GM18499 (cell line): Measurements from ENCODE around the gene KCNK10.

ENCODE experiments used
- ATAC-seq: cut with Tn5 transposase; IDR thresholded peaks from one replicate; pipeline ENCODE4 v1.9.1; 2021; ENCODE audit warnings: moderate number of reproducible peaks; ENCODE audit not compliant: insufficient read depth, unreplicated experiment

The KCNK10 gene

GRCh38 chr14:88140874-88141273, 182.2 kb downstream of the KCNK10 start:
- no peak for ATAC-seq

- ATAC-seq: no peak
These were observed 185.7 kb downstream of the KCNK10 start for GRCh38 chr14:88137327-88137726.
